ENCODE results near the gene RCOR1.
"Not testable (repeated sequence)": the region's sequence is repeated elsewhere in the genome, so short reads cannot be mapped to it uniquely, and the experiment has no call there.

The RCOR1 gene

GRCh38 chr14:102571478-102572042, 20.9 kb upstream of the RCOR1 start:
- DNase-seq = no peak

GRCh38 chr14:102573161-102573560, 19.3 kb upstream of the RCOR1 start:
- not testable (repeated sequence) for DNase-seq

GRCh38 chr14:102573591-102574046, 18.8 kb upstream of the RCOR1 start:
- peak in 1 of 2 donors; percentile 14 for DNase-seq

- no peak for DNase-seq
Observed at GRCh38 chr14:102574281-102575159, 17.9 kb upstream of the RCOR1 start.

GRCh38 chr14:102575160-102575845, 17.1 kb upstream of the RCOR1 start:
- no peak for DNase-seq

GRCh38 chr14:102575846-102576428, 16.5 kb upstream of the RCOR1 start:
- DNase-seq = not testable (repeated sequence)

GRCh38 chr14:102578821-102579220, 13.6 kb upstream of the RCOR1 start:
- DNase-seq = no peak

GRCh38 chr14:102579696-102580549, 12.5 kb upstream of the RCOR1 start:
- DNase-seq = no peak

- DNase-seq = no peak
Observed at GRCh38 chr14:102580550-102581110, 11.8 kb upstream of the RCOR1 start.

GRCh38 chr14:102581193-102581592, 11.3 kb upstream of the RCOR1 start:
- DNase-seq = no peak

- DNase-seq = no peak
Observed at GRCh38 chr14:102583726-102584125, 8.7 kb upstream of the RCOR1 start.

GRCh38 chr14:102584871-102585869, 7.3 kb upstream of the RCOR1 start:
- DNase-seq = no peak

- DNase-seq = no peak
Observed at GRCh38 chr14:102586420-102587104, 5.9 kb upstream of the RCOR1 start.

- no peak for DNase-seq
Observed at GRCh38 chr14:102588821-102589220, 3.6 kb upstream of the RCOR1 start.

- DNase-seq = no peak
Observed at GRCh38 chr14:102589761-102590290, 2.6 kb upstream of the RCOR1 start.

- DNase-seq = no peak
Observed at GRCh38 chr14:102590667-102591099, 1.8 kb upstream of the RCOR1 start.

- peak; percentile 27 to 56 for DNase-seq
Observed at GRCh38 chr14:102591372-102591943, 991 bp upstream of the RCOR1 start.

- no peak for DNase-seq
Observed at GRCh38 chr14:102592763-102593060, 263 bp downstream of the RCOR1 start.

- DNase-seq = peak in 1 of 2 donors; percentile 61
Observed at GRCh38 chr14:102593061-102593824, 794 bp downstream of the RCOR1 start.
